Lower leg skin (tissue), 3 donors: ENCODE results near the gene RIIAD1.

Experiments used
- POLR2A ChIP-seq, 2 donors: fragments of 450-650 bp; IDR thresholded peaks; one replicate each; pipeline ENCODE4 v1.6.1; 2016 to 2017; ENCODE audit warnings: antibody characterized with exemption in 2 of 2, mild to moderate bottlenecking in 1 of 2, moderate library complexity in 1 of 2
- TF ChIP-seq, protein P1 (sequence below), 3 donors: fragments of 450-650 bp; IDR thresholded peaks; one replicate each; pipeline ENCODE4 v1.5.1; 2016; ENCODE audit warnings: antibody characterized with exemption in 3 of 3, mild to moderate bottlenecking in 3 of 3, moderate library complexity in 2 of 3

GRCh38 chr1:151720125-151720524 is 1.2 kb upstream of the RIIAD1 start:
- TF ChIP-seq POLR2A (IDR thresholded peaks at IDR 0.05): no peak
- TF ChIP-seq, protein P1, sequence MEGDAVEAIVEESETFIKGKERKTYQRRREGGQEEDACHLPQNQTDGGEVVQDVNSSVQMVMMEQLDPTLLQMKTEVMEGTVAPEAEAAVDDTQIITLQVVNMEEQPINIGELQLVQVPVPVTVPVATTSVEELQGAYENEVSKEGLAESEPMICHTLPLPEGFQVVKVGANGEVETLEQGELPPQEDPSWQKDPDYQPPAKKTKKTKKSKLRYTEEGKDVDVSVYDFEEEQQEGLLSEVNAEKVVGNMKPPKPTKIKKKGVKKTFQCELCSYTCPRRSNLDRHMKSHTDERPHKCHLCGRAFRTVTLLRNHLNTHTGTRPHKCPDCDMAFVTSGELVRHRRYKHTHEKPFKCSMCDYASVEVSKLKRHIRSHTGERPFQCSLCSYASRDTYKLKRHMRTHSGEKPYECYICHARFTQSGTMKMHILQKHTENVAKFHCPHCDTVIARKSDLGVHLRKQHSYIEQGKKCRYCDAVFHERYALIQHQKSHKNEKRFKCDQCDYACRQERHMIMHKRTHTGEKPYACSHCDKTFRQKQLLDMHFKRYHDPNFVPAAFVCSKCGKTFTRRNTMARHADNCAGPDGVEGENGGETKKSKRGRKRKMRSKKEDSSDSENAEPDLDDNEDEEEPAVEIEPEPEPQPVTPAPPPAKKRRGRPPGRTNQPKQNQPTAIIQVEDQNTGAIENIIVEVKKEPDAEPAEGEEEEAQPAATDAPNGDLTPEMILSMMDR (IDR thresholded peaks at IDR 0.05): no peak
